Upper lobe of left lung (tissue), 4 donors: ENCODE measurements around the gene RILPL2.
"Not testable (repeated sequence)": the region's sequence is repeated elsewhere in the genome, so short reads cannot be mapped to it uniquely, and the experiment has no call there.

ENCODE experiments used
- CTCF ChIP-seq, 6 experiments: fragments of 450-650 bp in 4 of 6; fragments of 200-600 bp in 2 of 6; sonication (generic) in 2 of 6; IDR thresholded peaks; one replicate each; pipeline ENCODE4 v1.5.1; 2016 to 2019; ENCODE audit warnings: antibody characterized with exemption in 6 of 6
- POLR2AphosphoS5 ChIP-seq, 2 donors: sonication (generic); formaldehyde crosslinking; IDR thresholded peaks; one replicate each; pipeline ENCODE4 v1.5.1; 2017; ENCODE audit warnings: antibody characterized with exemption in 2 of 2

GRCh38 chr12:123371667-123372368 lies 64.7 kb downstream of the RILPL2 start:
- not testable (repeated sequence) for TF ChIP-seq POLR2AphosphoS5, CTCF (IDR thresholded peaks at IDR 0.05)
